ENCODE results near the gene FAM184A. TPM values are rescaled to one million over a fixed set of nuclear protein-coding genes. Genes with fewer than 3 reads are reported as not detected.

FAM184A gene
- total RNA-seq, 2 donors from 2014 or later: 0.56 to 0.62 TPM

DNA sequence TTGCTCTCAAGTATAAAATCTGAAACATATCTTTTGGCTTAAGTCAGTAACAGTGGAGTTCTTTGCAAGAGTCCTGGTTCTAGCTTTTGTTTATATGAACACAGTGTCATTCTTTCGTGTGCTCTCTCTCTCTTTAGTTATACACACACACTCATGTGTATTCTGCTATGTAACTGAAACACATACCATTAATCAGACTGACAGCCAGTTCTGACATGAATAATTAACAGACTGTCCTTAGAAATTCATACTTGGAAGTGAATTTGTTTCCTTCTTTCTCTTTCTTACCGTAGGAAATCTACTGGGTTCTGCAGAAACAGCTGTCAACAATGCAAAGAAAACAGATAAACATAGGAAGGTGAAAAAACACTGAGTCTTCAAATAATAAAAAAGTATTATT is 146.0 kb downstream of the FAM184A start:
- Histone ChIP-seq H3K27ac (no peak overlapping the region), H3K9me3 (no peaks in the 10 kb centered on the region), H3K27me3 (no peaks in the 10 kb centered on the region), H3K9ac (ENCODE audit: low read depth in 2 of 2, low read length in 2 of 2) (no peak overlapping the region), H3K4me3 (no peak overlapping the region), H3K36me3 (no peaks in the 10 kb centered on the region), H3K4me1 (no peaks in the 10 kb centered on the region)
- intact Hi-C loops (cut with DNase I): loop anchor here (5.0 kb wide), 1 partner anchor 35 kb away; no protein-coding TSS in a partner anchor
- no peak for DNase-seq
- TF ChIP-seq CTCF (IDR thresholded peaks at IDR 0.05): no peak

DNA sequence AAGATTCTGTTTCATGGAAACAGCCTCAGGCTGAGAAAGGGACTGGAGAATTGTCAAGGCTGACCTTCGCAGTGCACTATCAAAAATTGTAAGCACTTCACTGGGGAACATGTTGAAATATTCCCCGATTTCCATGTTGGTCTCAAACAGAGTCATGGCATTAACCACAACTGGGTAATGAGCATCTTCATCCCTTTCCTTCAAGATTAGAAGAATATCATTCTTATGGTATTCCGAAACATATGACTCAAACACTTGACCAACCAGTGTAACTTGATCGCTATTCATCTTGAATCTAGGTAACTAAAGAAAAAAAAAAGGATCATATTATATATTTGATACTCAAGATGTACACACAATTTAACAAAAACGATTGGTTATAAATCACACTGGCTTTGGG is 147.0 kb downstream of the FAM184A start:
- no peak overlapping the region for H3K27ac ChIP-seq
- no peaks in the 10 kb centered on the region for H3K27me3 ChIP-seq
- no peaks in the 10 kb centered on the region for H3K4me1 ChIP-seq
- TF ChIP-seq CTCF (IDR thresholded peaks at IDR 0.05): no peak
- intact Hi-C loops (cut with DNase I): loop anchor here (5.0 kb wide), 1 partner anchor 34 kb away; no protein-coding TSS in a partner anchor
- no peak overlapping the region for H3K4me3 ChIP-seq
- H3K9me3 ChIP-seq: no peaks in the 10 kb centered on the region
- no peak overlapping the region for H3K9ac ChIP-seq (ENCODE audit: low read depth in 2 of 2, low read length in 2 of 2)
- H3K36me3 ChIP-seq: no peaks in the 10 kb centered on the region
- no peak for DNase-seq

GRCh38 chr6:118930680-118931079 is 147.8 kb downstream of the FAM184A start:
- no peak for TF ChIP-seq CTCF (IDR thresholded peaks at IDR 0.05)
- DNase-seq: no peak
- Histone ChIP-seq H3K36me3 (no peaks in the 10 kb centered on the region), H3K9ac (ENCODE audit: low read depth in 2 of 2, low read length in 2 of 2) (no peak overlapping the region), H3K9me3 (no peaks in the 10 kb centered on the region), H3K27me3 (no peaks in the 10 kb centered on the region), H3K4me1 (no peaks in the 10 kb centered on the region), H3K27ac (no peak overlapping the region), H3K4me3 (no peak overlapping the region)
- intact Hi-C loops (cut with DNase I): loop anchor here (5.0 kb wide), 1 partner anchor 33 kb away; no protein-coding TSS in a partner anchor

DNA sequence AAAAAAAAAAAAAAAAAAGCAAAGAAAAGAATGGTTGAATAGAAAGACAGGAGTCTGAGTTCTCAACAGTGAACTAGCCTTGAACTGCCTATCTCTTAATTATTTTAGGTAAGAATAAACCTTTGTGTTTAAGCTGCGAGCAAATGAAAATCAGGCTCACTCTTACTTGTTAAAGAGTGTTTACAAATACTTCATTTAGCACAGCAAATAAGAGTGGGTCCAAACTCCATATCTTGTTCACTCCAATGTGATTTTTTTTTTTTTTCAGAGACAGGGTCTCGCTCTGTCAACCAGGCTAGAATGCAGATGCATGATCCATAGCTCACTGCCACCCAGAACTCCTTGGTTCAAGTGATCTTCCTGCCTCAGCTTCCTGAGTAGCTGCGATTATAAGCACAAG is 155.4 kb downstream of the FAM184A start:
- intact Hi-C loops (cut with DNase I): no loop called here
- Histone ChIP-seq H3K4me1 (no peaks in the 10 kb centered on the region), H3K36me3 (no peaks in the 10 kb centered on the region), H3K27ac (no peak overlapping the region), H3K4me3 (no peak overlapping the region), H3K27me3 (no peaks in the 10 kb centered on the region), H3K9ac (ENCODE audit: low read depth in 2 of 2, low read length in 2 of 2) (no peak overlapping the region), H3K9me3 (no peaks in the 10 kb centered on the region)
- DNase-seq: no peak
- no peak for TF ChIP-seq CTCF (IDR thresholded peaks at IDR 0.05)

GRCh38 chr6:118921084-118921483 is 157.4 kb downstream of the FAM184A start:
- Histone ChIP-seq H3K36me3 (no peaks in the 10 kb centered on the region), H3K9me3 (no peaks in the 10 kb centered on the region), H3K4me1 (no peaks in the 10 kb centered on the region), H3K27me3 (no peaks in the 10 kb centered on the region), H3K4me3 (no peak overlapping the region), H3K9ac (ENCODE audit: low read depth in 2 of 2, low read length in 2 of 2) (no peak overlapping the region), H3K27ac (no peak overlapping the region)
- intact Hi-C loops (cut with DNase I): no loop called here
- DNase-seq: no peak
- no peak for TF ChIP-seq CTCF (IDR thresholded peaks at IDR 0.05)
